Measurements from ENCODE around the gene TLNRD1.

DNA sequence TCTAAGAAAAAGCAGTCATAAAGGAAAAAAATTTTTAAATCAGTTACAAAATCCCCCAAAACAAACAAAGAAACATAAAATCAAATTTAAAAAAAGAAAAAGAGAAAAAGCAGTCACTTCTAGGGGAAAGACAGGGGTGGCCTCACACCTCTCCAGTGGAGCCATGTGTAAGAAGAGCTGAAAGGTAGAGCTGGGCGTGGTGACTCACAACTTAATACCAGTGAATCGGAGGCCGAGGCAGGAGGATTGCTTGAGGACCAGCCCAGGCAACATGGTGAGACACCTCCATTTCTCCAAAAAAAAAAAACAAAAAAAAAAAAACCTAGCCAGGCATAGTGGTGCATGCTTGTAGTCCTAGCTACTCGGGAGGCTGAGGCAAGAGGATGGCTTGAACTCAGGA is 25.8 kb upstream of the TLNRD1 start:
- TF ChIP-seq CTCF (IDR thresholded peaks at IDR 0.05) = no peak
- TF ChIP-seq POLR2A (IDR thresholded peaks at IDR 0.05) = no peak
- TF ChIP-seq POLR2AphosphoS5 (IDR thresholded peaks at IDR 0.05) = no peak
